NCI-H526 treated with DMSO at 0.1 percent for 48 hours (cell line): ENCODE measurements around the gene FBXL16.
"Not testable (repeated sequence)": the region's sequence is repeated elsewhere in the genome, so short reads cannot be mapped to it uniquely, and the experiment has no call there.

ENCODE experiments used
- DNase-seq: peaks from one replicate; lab custom pipeline; 2025; lab: John Stamatoyannopoulos, UW

FBXL16 gene

GRCh38 chr16:722835-723633 is 17.4 kb upstream of the FBXL16 start:
- no peak for DNase-seq

GRCh38 chr16:721765-722540 is 16.4 kb upstream of the FBXL16 start:
- no peak for DNase-seq

GRCh38 chr16:720990-721764 is 15.6 kb upstream of the FBXL16 start, which contains the start of gene ANTKMT:
Gene ANTKMT, plus strand, starts transcription at chr16:721146. Its CDS starts 129 bp downstream, at chr16:721275.
- DNase-seq = peak; percentile 30

- DNase-seq = no peak
Measured at GRCh38 chr16:720447-720989, 14.9 kb upstream of the FBXL16 start.

GRCh38 chr16:719815-720446 is 14.3 kb upstream of the FBXL16 start:
- DNase-seq = no peak

GRCh38 chr16:718922-719321 is 13.3 kb upstream of the FBXL16 start:
- no peak for DNase-seq

- DNase-seq = no peak
Measured at GRCh38 chr16:718389-718788, 12.8 kb upstream of the FBXL16 start.

GRCh38 chr16:717450-718245 is 12.0 kb upstream of the FBXL16 start:
- DNase-seq = no peak

- no peak for DNase-seq
Measured at GRCh38 chr16:716768-717325, 11.2 kb upstream of the FBXL16 start.

- DNase-seq = no peak
Measured at GRCh38 chr16:716200-716568, 10.6 kb upstream of the FBXL16 start.

GRCh38 chr16:715477-716199 is 10.0 kb upstream of the FBXL16 start:
- no peak for DNase-seq

- peak; percentile 19 for DNase-seq
Measured at GRCh38 chr16:714558-715476, 9.2 kb upstream of the FBXL16 start, which contains the start of gene METRN. Gene METRN, plus strand, starts transcription at chr16:715118. Its CDS starts 172 bp downstream, at chr16:715290.

GRCh38 chr16:714079-714478 is 8.5 kb upstream of the FBXL16 start:
- DNase-seq = no peak

GRCh38 chr16:712740-713250 is 7.2 kb upstream of the FBXL16 start:
- DNase-seq = not testable (repeated sequence)

- no peak for DNase-seq
Measured at GRCh38 chr16:711548-712320, 6.1 kb upstream of the FBXL16 start.

GRCh38 chr16:711084-711483 is 5.5 kb upstream of the FBXL16 start:
- DNase-seq = no peak

- DNase-seq = no peak
Measured at GRCh38 chr16:710500-711075, 5.0 kb upstream of the FBXL16 start.
